ENCODE data around the gene PDE4DIP. TPM values are rescaled to one million over a fixed set of nuclear protein-coding genes. Genes with fewer than 3 reads are reported as not detected.
"Not testable (repeated sequence)": the region's sequence is repeated elsewhere in the genome, so short reads cannot be mapped to it uniquely, and the experiment has no call there.

Gene PDE4DIP
- total and polyA plus RNA-seq, 4 donors, result 70.7 to 339 (median 138) TPM

DNA sequence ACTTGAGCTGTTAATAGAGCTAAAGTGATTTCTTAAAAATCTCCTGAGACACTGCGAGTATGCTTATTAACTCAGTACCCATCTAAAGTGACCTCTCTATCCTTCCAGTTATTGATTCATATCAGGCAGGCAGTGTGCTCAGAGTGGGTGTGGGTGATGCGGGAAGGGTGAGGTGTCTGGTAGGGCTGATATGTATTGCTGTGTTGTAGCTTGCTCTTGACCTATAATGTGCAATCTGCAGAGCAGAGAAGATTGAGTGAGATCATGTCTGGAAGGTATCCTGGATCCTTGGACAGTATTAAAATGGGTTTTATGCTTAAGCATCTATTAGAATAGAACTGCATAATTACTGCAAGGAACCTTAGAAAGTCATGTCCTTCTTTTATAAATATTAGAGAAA lies 15.8 kb downstream of the PDE4DIP start:
- H3K36me3 ChIP-seq (ENCODE audit: control insufficient read depth in 1 of 2, insufficient read depth in 2 of 2, low read length in 1 of 2); DNase-seq; H3K9me3 ChIP-seq (ENCODE audit: control insufficient read depth, low read length); H3K4me3 ChIP-seq (ENCODE audit: low read length in 2 of 2); H3K4me1 ChIP-seq (ENCODE audit: control insufficient read depth in 1 of 2, insufficient read depth in 2 of 2, low read length in 2 of 2); H3K27me3 ChIP-seq (ENCODE audit: control insufficient read depth in 1 of 2, insufficient read depth in 2 of 2, low read length in 1 of 2); ATAC-seq (ENCODE audit: low FRiP score); H3K27ac ChIP-seq (ENCODE audit: low read depth in 1 of 2, low read length in 2 of 2); intact Hi-C loops (cut with DNase I): not testable (repeated sequence)
- WGBS, 2 donors, result no CpG with 5 or more reads among the region's 2 CpGs

GRCh38 chr1:148860579-148861259 lies 16.5 kb downstream of the PDE4DIP start:
- H3K36me3 ChIP-seq (ENCODE audit: control insufficient read depth in 1 of 2, insufficient read depth in 2 of 2, low read length in 1 of 2); H3K4me1 ChIP-seq (ENCODE audit: control insufficient read depth in 1 of 2, insufficient read depth in 2 of 2, low read length in 2 of 2); intact Hi-C loops (cut with DNase I); H3K9me3 ChIP-seq (ENCODE audit: control insufficient read depth, low read length); H3K4me3 ChIP-seq (ENCODE audit: low read length in 2 of 2); ATAC-seq (ENCODE audit: low FRiP score); H3K27ac ChIP-seq (ENCODE audit: low read depth in 1 of 2, low read length in 2 of 2); DNase-seq; H3K27me3 ChIP-seq (ENCODE audit: control insufficient read depth in 1 of 2, insufficient read depth in 2 of 2, low read length in 1 of 2): not testable (repeated sequence)
- no CpG with 5 or more reads among the region's 6 CpGs for WGBS, 2 donors

- H3K9me3 ChIP-seq (ENCODE audit: control insufficient read depth, low read length); H3K4me3 ChIP-seq (ENCODE audit: low read length in 2 of 2); H3K27ac ChIP-seq (ENCODE audit: low read depth in 1 of 2, low read length in 2 of 2); intact Hi-C loops (cut with DNase I); H3K27me3 ChIP-seq (ENCODE audit: control insufficient read depth in 1 of 2, insufficient read depth in 2 of 2, low read length in 1 of 2); H3K4me1 ChIP-seq (ENCODE audit: control insufficient read depth in 1 of 2, insufficient read depth in 2 of 2, low read length in 2 of 2); DNase-seq; ATAC-seq (ENCODE audit: low FRiP score); H3K36me3 ChIP-seq (ENCODE audit: control insufficient read depth in 1 of 2, insufficient read depth in 2 of 2, low read length in 1 of 2): not testable (repeated sequence)
- WGBS, 2 donors, result no CpG with 5 or more reads among the region's 3 CpGs
Measured at GRCh38 chr1:148862590-148862989, 18.4 kb downstream of the PDE4DIP start.

- H3K4me1 ChIP-seq (ENCODE audit: control insufficient read depth in 1 of 2, insufficient read depth in 2 of 2, low read length in 2 of 2); H3K4me3 ChIP-seq (ENCODE audit: low read length in 2 of 2); H3K27me3 ChIP-seq (ENCODE audit: control insufficient read depth in 1 of 2, insufficient read depth in 2 of 2, low read length in 1 of 2); H3K36me3 ChIP-seq (ENCODE audit: control insufficient read depth in 1 of 2, insufficient read depth in 2 of 2, low read length in 1 of 2); H3K27ac ChIP-seq (ENCODE audit: low read depth in 1 of 2, low read length in 2 of 2); ATAC-seq (ENCODE audit: low FRiP score); intact Hi-C loops (cut with DNase I); H3K9me3 ChIP-seq (ENCODE audit: control insufficient read depth, low read length); DNase-seq: not testable (repeated sequence)
- WGBS, 2 donors, result no CpG with 5 or more reads among the region's 6 CpGs
Measured at GRCh38 chr1:148868924-148869633, 24.9 kb downstream of the PDE4DIP start.

GRCh38 chr1:148869634-148869961 lies 25.4 kb downstream of the PDE4DIP start:
- DNase-seq; H3K27me3 ChIP-seq (ENCODE audit: control insufficient read depth in 1 of 2, insufficient read depth in 2 of 2, low read length in 1 of 2); H3K36me3 ChIP-seq (ENCODE audit: control insufficient read depth in 1 of 2, insufficient read depth in 2 of 2, low read length in 1 of 2); H3K4me3 ChIP-seq (ENCODE audit: low read length in 2 of 2); H3K9me3 ChIP-seq (ENCODE audit: control insufficient read depth, low read length); H3K4me1 ChIP-seq (ENCODE audit: control insufficient read depth in 1 of 2, insufficient read depth in 2 of 2, low read length in 2 of 2); intact Hi-C loops (cut with DNase I); ATAC-seq (ENCODE audit: low FRiP score); H3K27ac ChIP-seq (ENCODE audit: low read depth in 1 of 2, low read length in 2 of 2): not testable (repeated sequence)
- whole genome bisulfite sequencing, 2 donors, result 0% methylated on average over 1 of the region's 1 CpG; no CpG with 5 or more reads in 1 of the 2 donors

GRCh38 chr1:148874408-148875388 lies 30.5 kb downstream of the PDE4DIP start:
- H3K4me3 ChIP-seq (ENCODE audit: low read length in 2 of 2); H3K36me3 ChIP-seq (ENCODE audit: control insufficient read depth in 1 of 2, insufficient read depth in 2 of 2, low read length in 1 of 2); DNase-seq; H3K27me3 ChIP-seq (ENCODE audit: control insufficient read depth in 1 of 2, insufficient read depth in 2 of 2, low read length in 1 of 2); H3K27ac ChIP-seq (ENCODE audit: low read depth in 1 of 2, low read length in 2 of 2); H3K9me3 ChIP-seq (ENCODE audit: control insufficient read depth, low read length); H3K4me1 ChIP-seq (ENCODE audit: control insufficient read depth in 1 of 2, insufficient read depth in 2 of 2, low read length in 2 of 2); intact Hi-C loops (cut with DNase I): not testable (repeated sequence)
- ATAC-seq (ENCODE audit: low FRiP score), result peak; percentile 88
- 13% methylated on average over 1 of the region's 5 CpGs; no CpG with 5 or more reads in 1 of the 2 donors for WGBS, 2 donors

DNA sequence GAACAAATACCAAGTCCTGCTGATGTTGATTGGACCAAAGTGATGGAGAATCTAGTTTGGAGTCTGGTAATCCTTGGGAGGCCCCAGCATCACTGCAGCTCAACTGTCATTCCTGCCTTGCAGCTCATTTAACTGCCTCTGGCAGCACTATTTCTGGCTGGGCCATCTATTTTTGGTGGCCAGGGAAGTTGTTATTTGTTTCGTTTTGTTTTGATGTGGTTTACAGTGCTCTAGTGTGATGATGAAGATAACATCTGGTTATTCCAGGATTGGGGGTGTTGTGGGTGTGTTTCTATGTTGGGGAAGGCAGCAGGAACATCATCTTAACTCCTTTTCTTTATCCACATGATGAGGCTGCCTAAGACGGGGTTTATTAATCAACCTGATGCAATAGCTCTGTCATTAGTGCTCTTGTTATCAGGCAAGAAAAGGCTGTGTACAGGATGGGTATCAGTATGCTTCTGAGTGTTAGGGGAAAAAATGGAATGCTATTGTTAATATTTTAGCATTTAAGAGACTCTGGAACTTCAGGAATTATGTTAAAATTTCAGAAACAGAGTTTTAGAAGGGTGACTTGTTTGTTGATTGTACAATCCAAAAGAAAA lies 35.7 kb downstream of the PDE4DIP start:
- H3K36me3 ChIP-seq (ENCODE audit: control insufficient read depth in 1 of 2, insufficient read depth in 2 of 2, low read length in 1 of 2); H3K4me1 ChIP-seq (ENCODE audit: control insufficient read depth in 1 of 2, insufficient read depth in 2 of 2, low read length in 2 of 2); DNase-seq; ATAC-seq (ENCODE audit: low FRiP score); H3K27ac ChIP-seq (ENCODE audit: low read depth in 1 of 2, low read length in 2 of 2); intact Hi-C loops (cut with DNase I); H3K9me3 ChIP-seq (ENCODE audit: control insufficient read depth, low read length); H3K4me3 ChIP-seq (ENCODE audit: low read length in 2 of 2); H3K27me3 ChIP-seq (ENCODE audit: control insufficient read depth in 1 of 2, insufficient read depth in 2 of 2, low read length in 1 of 2): not testable (repeated sequence)
- no CpG with 5 or more reads among the region's 2 CpGs for WGBS, 2 donors

- H3K27me3 ChIP-seq (ENCODE audit: control insufficient read depth in 1 of 2, insufficient read depth in 2 of 2, low read length in 1 of 2); intact Hi-C loops (cut with DNase I); H3K36me3 ChIP-seq (ENCODE audit: control insufficient read depth in 1 of 2, insufficient read depth in 2 of 2, low read length in 1 of 2); DNase-seq; H3K4me1 ChIP-seq (ENCODE audit: control insufficient read depth in 1 of 2, insufficient read depth in 2 of 2, low read length in 2 of 2); H3K27ac ChIP-seq (ENCODE audit: low read depth in 1 of 2, low read length in 2 of 2); H3K9me3 ChIP-seq (ENCODE audit: control insufficient read depth, low read length); H3K4me3 ChIP-seq (ENCODE audit: low read length in 2 of 2); ATAC-seq (ENCODE audit: low FRiP score): not testable (repeated sequence)
- WGBS, 2 donors, result no CpG with 5 or more reads among the region's 1 CpG
Measured at GRCh38 chr1:148881261-148881660, 37.0 kb downstream of the PDE4DIP start.

Data from aorta (tissue), 5 donors.